ENCODE results near the gene ZNF12.
"Not testable (repeated sequence)": the region's sequence is repeated elsewhere in the genome, so short reads cannot be mapped to it uniquely, and the experiment has no call there.

The ZNF12 gene

DNA sequence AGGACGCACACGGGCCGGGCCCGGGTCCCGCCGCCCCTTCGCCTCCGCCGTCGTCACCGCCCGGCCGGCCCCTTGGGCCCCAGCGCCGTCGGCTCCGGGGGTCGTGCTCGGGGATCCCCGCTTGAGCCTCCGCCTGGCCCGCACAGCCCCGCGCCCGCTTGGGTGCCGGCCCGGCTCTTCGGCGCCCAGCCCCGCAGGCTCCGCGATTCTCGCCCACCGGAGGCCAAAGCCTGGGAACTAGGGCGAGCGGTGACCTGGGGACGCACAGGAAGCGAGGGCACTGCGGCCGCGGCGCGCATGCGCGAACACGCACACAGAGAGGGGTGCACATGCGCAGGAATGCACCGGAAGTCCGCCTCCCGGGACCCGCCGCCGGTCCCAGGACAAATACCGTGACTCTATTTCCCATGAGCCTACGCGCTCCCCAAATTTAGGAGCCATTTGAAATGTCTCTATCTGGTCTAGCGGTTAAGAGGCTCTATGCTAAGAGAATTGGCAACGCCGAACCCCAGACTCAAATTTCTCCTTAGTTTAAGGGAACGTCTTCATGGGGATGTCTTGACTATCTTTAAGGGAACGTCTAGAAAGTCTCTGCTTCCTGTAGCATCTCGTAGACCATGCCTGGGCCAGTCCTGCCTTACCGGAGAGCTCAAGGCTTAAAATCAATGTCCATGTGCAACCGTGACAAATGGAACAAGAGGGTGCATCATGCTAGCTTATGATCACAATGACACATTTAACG, at the start of gene ZNF12:
TSS of gene ZNF12 (minus strand) at position 282 of the 742 bp plus-strand sequence. CDS start 1,774 bp downstream, outside the sequence.
- TF ChIP-seq, protein P1, sequence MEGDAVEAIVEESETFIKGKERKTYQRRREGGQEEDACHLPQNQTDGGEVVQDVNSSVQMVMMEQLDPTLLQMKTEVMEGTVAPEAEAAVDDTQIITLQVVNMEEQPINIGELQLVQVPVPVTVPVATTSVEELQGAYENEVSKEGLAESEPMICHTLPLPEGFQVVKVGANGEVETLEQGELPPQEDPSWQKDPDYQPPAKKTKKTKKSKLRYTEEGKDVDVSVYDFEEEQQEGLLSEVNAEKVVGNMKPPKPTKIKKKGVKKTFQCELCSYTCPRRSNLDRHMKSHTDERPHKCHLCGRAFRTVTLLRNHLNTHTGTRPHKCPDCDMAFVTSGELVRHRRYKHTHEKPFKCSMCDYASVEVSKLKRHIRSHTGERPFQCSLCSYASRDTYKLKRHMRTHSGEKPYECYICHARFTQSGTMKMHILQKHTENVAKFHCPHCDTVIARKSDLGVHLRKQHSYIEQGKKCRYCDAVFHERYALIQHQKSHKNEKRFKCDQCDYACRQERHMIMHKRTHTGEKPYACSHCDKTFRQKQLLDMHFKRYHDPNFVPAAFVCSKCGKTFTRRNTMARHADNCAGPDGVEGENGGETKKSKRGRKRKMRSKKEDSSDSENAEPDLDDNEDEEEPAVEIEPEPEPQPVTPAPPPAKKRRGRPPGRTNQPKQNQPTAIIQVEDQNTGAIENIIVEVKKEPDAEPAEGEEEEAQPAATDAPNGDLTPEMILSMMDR (IDR thresholded peaks at IDR 0.05): peak; percentile 19
- Histone ChIP-seq H3K4me1 (ENCODE audit: control insufficient read depth in 1 of 2, insufficient read depth in 1 of 2, low read depth in 1 of 2, low read length in 1 of 2) (peaks cover 21 to 22% of the 10 kb centered on the region in 2 experiments), H3K4me3 (ENCODE audit: low read depth in 1 of 2, low read length in 1 of 2) (peak within 1 kb of the TSS; percentile 74 to 81), H3K27me3 (peaks cover 25% of the 10 kb centered on the region), H3K27ac (peak within 1 kb of the TSS; percentile 89), H3K9me3 (no peaks in the 10 kb centered on the region), H3K36me3 (peaks cover 18% of the 10 kb centered on the region)

DNA sequence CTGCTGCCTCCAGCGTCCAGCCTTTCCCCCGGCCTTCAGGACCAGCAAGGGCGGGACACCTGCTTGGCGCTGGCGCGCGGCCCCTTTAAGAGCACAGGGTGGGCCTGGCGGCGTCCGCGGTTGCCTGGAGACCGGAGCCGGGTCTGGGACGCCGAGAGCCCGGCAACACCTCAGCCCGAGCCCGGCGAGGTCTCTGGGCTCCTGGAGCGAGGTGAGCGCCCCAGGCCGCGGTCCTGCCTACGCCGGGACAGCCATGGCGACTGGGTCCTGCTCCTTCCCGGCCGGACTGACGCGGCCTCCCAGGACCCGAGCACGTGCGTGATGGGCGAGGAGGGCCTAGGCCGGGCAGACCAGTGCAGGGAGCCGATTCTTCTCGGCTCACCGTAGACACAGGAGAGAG, 47.2 kb upstream of the ZNF12 start, which contains the start of gene RSPH10B2:
TSS of gene RSPH10B2 (plus strand) at position 140 of the 400 bp plus-strand sequence. CDS start 3,575 bp downstream, outside the sequence.
- not testable (repeated sequence) for H3K4me3 ChIP-seq (ENCODE audit: low read depth in 1 of 2, low read length in 1 of 2); H3K27ac ChIP-seq; H3K27me3 ChIP-seq; H3K36me3 ChIP-seq; H3K4me1 ChIP-seq (ENCODE audit: control insufficient read depth in 1 of 2, insufficient read depth in 1 of 2, low read depth in 1 of 2, low read length in 1 of 2); H3K9me3 ChIP-seq

DNA sequence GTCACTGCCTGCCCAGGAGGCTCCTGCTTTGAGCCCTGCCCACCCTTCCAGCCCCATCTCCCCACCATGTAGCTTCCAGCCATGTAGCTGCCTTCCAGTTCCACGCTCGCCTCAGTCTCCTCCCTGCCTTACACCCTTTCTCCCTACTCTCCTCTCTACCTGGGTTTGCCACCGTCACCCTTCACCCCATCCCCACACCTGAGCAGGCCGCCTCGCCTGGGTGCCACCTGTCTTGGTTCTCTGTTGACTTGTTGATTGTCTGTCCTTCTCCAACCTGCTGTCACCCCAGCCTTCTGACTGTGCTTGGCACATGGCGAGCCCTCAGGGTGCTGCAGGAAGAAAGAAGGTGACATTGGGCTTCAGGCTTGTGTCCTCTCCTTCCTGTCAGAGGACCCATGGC, 43.4 kb upstream of the ZNF12 start:
- not testable (repeated sequence) for H3K27ac ChIP-seq; H3K27me3 ChIP-seq; H3K9me3 ChIP-seq; H3K4me3 ChIP-seq (ENCODE audit: low read depth in 1 of 2, low read length in 1 of 2); H3K4me1 ChIP-seq (ENCODE audit: control insufficient read depth in 1 of 2, insufficient read depth in 1 of 2, low read depth in 1 of 2, low read length in 1 of 2)
- H3K36me3 ChIP-seq: peaks cover 28% of the 10 kb centered on the region

DNA sequence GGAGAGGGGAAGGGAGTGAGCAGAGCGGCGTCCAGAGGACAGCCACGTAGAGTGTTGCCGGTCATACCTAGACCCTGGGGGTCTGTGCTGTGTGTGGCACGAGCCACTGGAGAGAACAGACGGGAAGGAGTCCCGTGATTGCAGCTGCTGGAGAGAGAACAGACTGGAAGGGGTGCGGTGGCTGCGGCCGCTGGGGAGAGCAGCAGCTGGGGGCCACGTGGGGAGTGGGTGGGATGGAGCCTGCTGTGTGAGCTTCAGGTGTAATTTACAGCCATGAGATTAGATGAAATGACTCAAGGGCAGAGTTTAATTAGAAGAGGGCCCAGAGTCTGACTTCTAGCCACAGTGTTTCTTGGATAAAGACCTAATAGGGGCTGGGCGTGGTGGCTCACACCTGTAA, 42.6 kb upstream of the ZNF12 start:
- H3K27ac ChIP-seq; H3K27me3 ChIP-seq; H3K4me1 ChIP-seq (ENCODE audit: control insufficient read depth in 1 of 2, insufficient read depth in 1 of 2, low read depth in 1 of 2, low read length in 1 of 2); H3K4me3 ChIP-seq (ENCODE audit: low read depth in 1 of 2, low read length in 1 of 2); H3K9me3 ChIP-seq: not testable (repeated sequence)
- H3K36me3 ChIP-seq: peaks cover 31% of the 10 kb centered on the region

DNA sequence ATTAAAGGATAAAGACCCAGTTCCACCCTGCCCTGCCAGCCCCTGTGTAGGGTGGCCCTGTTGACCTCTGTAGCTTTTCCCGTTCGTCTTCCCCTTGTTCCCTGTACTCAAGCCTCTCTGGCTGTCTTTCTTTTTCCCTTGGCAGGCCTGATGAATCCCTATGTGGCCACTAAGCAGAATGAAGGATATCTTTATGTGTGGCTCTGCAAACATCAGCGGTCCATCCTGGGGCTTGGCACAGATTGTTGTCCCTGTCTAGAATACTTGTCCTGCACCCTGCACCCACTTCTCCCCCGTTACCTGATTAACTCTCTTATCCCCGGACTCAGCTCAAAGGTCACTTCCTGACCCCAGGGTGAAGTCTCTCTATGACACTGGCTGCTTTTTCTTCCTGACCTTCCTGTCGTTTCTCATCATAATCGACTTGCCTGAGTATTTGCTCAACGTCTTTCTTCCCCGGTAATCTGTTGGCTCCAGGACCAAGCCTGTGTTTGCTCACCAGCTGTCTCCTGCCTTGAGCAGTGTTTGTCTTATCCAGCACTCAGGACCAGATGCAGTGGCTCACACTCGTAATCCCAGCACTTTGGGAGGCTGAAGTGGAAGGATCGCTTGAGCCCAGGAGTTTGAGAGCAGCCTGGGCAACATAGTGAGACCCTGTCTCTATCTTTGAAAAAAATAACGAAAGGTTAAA, 37.8 kb upstream of the ZNF12 start:
- H3K36me3 ChIP-seq: peaks cover 50% of the 10 kb centered on the region
- not testable (repeated sequence) for H3K9me3 ChIP-seq; H3K27ac ChIP-seq; H3K27me3 ChIP-seq; H3K4me1 ChIP-seq (ENCODE audit: control insufficient read depth in 1 of 2, insufficient read depth in 1 of 2, low read depth in 1 of 2, low read length in 1 of 2); H3K4me3 ChIP-seq (ENCODE audit: low read depth in 1 of 2, low read length in 1 of 2)

DNA sequence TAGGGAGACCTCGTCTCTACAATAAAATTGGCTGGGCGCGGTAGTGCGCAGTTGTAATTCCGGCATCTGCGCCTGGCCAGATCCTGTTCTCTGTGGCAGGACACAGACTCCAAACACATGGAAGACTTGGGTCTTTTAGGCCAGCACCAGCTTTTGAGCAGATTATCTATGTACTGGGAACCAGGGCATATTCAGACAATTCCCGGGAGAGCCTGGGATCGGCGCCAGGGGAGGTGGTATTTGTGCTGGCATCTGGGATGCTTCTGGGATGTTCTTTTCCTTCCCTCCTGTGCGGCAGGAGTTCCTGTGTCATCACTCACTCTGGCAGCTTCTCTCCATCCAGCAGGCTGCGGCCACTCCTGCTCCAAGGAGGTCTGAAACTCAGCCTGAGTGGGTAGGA, 31.7 kb upstream of the ZNF12 start:
- not testable (repeated sequence) for H3K4me1 ChIP-seq (ENCODE audit: control insufficient read depth in 1 of 2, insufficient read depth in 1 of 2, low read depth in 1 of 2, low read length in 1 of 2); H3K9me3 ChIP-seq; H3K4me3 ChIP-seq (ENCODE audit: low read depth in 1 of 2, low read length in 1 of 2); H3K27me3 ChIP-seq; H3K27ac ChIP-seq
- H3K36me3 ChIP-seq: peaks cover 74% of the 10 kb centered on the region

DNA sequence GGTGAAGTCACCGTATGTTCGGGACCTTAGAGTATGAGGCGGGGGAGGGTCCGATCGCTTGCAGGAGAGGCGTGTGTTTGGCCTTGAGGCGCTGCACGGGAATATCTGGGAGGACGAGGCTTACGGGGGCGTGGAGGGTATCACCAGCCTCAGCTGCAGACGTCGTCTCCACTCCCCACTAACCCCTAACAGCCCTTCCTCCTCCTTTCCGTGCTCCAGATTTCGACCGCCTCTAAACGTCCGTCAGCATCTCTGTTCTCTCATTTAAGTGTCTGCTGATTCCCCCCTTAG, 23.5 kb upstream of the ZNF12 start:
- Histone ChIP-seq H3K27ac (peak overlapping the region; percentile 83), H3K9me3 (no peaks in the 10 kb centered on the region), H3K4me1 (ENCODE audit: control insufficient read depth in 1 of 2, insufficient read depth in 1 of 2, low read depth in 1 of 2, low read length in 1 of 2) (peaks cover 7 to 13% of the 10 kb centered on the region in 2 experiments), H3K27me3 (peaks cover 16% of the 10 kb centered on the region), H3K4me3 (ENCODE audit: low read depth in 1 of 2, low read length in 1 of 2) (peak overlapping the region; percentile 86), H3K36me3 (peaks cover 30% of the 10 kb centered on the region)
- TF ChIP-seq, protein P1 (IDR thresholded peaks at IDR 0.05): no peak

Data from neutrophil (primary cell).